OCI-LY1 (cell line): ENCODE results near the gene CIB1.

Experiments used
- EZH2 ChIP-seq: fragments of 200-600 bp; sonication (generic), shearing (Covaris generic); IDR thresholded peaks from 2 replicates; pipeline ENCODE4 v1.8.0; 2017; ENCODE audit warnings: borderline replicate concordance, mixed run types, mild to moderate bottlenecking, antibody characterized with exemption, low read length, moderate library complexity, mixed read lengths
- TF ChIP-seq, protein P1 (sequence below): fragments of 200-600 bp; sonication (generic), shearing (Covaris generic); IDR thresholded peaks from 2 replicates; pipeline ENCODE4 v1.5.1; 2017; ENCODE audit warnings: mild to moderate bottlenecking, antibody characterized with exemption, low read length, moderate library complexity, mixed read lengths

DNA sequence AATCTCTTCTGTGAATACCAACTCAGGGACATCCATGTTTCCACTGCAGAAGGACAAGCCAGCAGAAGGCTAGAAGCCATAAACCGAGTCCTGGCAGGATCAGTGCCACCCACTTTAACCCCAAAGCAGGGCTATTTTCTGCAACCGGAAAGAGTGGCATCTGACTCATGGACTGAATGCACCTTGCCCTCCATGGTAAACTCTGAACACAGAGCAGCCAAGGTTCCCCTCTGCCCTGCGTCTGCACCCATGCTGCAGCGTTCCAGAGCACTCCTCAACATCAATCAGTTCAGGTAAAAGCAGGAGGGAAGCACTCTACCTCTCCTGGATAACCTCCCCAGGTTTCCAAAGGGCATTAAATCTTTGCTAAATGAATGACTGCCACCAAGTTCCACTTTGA lies 30.9 kb upstream of the CIB1 start:
- TF ChIP-seq, protein P1, sequence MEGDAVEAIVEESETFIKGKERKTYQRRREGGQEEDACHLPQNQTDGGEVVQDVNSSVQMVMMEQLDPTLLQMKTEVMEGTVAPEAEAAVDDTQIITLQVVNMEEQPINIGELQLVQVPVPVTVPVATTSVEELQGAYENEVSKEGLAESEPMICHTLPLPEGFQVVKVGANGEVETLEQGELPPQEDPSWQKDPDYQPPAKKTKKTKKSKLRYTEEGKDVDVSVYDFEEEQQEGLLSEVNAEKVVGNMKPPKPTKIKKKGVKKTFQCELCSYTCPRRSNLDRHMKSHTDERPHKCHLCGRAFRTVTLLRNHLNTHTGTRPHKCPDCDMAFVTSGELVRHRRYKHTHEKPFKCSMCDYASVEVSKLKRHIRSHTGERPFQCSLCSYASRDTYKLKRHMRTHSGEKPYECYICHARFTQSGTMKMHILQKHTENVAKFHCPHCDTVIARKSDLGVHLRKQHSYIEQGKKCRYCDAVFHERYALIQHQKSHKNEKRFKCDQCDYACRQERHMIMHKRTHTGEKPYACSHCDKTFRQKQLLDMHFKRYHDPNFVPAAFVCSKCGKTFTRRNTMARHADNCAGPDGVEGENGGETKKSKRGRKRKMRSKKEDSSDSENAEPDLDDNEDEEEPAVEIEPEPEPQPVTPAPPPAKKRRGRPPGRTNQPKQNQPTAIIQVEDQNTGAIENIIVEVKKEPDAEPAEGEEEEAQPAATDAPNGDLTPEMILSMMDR: no peak
- no peak for TF ChIP-seq EZH2
